Tibial nerve (tissue), 4 donors: ENCODE data around the gene UBE2U. TPM values are rescaled to one million over a fixed set of nuclear protein-coding genes. Genes with fewer than 3 reads are reported as not detected.
"Not testable (repeated sequence)": the region's sequence is repeated elsewhere in the genome, so short reads cannot be mapped to it uniquely, and the experiment has no call there.

Experiments used
- DNase-seq, 2 donors: peaks; one replicate each; pipeline ENCODE4 v3.0.0-alpha.2; 2019; ENCODE audit warnings: low spot score in 2 of 2
- H3K27ac ChIP-seq, 4 donors: fragments of 200-600 bp; sonication (generic) in 3 of 4; one replicate each; pipeline ENCODE4 v1.5.1; 2017 to 2019; ENCODE audit warnings: mild to moderate bottlenecking in 1 of 4
- H3K27me3 ChIP-seq, 2 donors: fragments of 200-600 bp; sonication (generic) in 1 of 2; one replicate each; pipeline versions ENCODE4 v1.5.1 to v1.6.0; 2017 to 2019
- H3K36me3 ChIP-seq, 3 donors: fragments of 200-600 bp; sonication (generic); one replicate each; pipeline ENCODE4 v1.5.1; 2018 to 2019
- H3K4me1 ChIP-seq, 4 donors: fragments of 200-600 bp; sonication (generic) in 3 of 4; one replicate each; pipeline ENCODE4 v1.5.1; 2017 to 2019
- H3K4me3 ChIP-seq, 4 donors: fragments of 200-600 bp; sonication (generic) in 3 of 4; one replicate each; pipeline ENCODE4 v1.5.1; 2017 to 2019; ENCODE audit warnings: mild to moderate bottlenecking in 1 of 4, moderate library complexity in 1 of 4
- H3K9me3 ChIP-seq, 4 donors: fragments of 200-600 bp; sonication (generic) in 3 of 4; one replicate each; pipeline ENCODE4 v1.5.1; 2017 to 2019
- CTCF ChIP-seq, 5 experiments: fragments of 200-600 bp in 3 of 5; fragments of 450-650 bp in 2 of 5; sonication (generic) in 3 of 5; IDR thresholded peaks; one replicate each; pipeline ENCODE4 v1.5.1; 2016 to 2019; ENCODE audit warnings: antibody characterized with exemption in 5 of 5, mild to moderate bottlenecking in 3 of 5, moderate library complexity in 2 of 5
- EP300 ChIP-seq, 2 donors: sonication (generic); formaldehyde crosslinking; IDR thresholded peaks; one replicate each; pipeline ENCODE4 v1.6.1; 2017; ENCODE audit warnings: antibody characterized with exemption in 2 of 2, mild to moderate bottlenecking in 1 of 2
- POLR2A ChIP-seq, 2 donors: fragments of 450-650 bp; IDR thresholded peaks; one replicate each; pipeline ENCODE4 v1.6.1; 2017; ENCODE audit warnings: antibody characterized with exemption in 2 of 2, mild to moderate bottlenecking in 2 of 2, moderate library complexity in 2 of 2
- WGBS, 2 donors: methylation state at CpG; one replicate each; pipeline ENCODE4 v1.1.5; 2018; 5-methylcytosine and 5-hydroxymethylcytosine counted together
- total RNA-seq, 4 donors: library from RNA; depleted of rRNA; stranded (reverse); fragments of >200 nt; gene quantifications; one replicate each; pipeline ENCODE4 v1.1.0, GENCODE V29; 2016

UBE2U gene
- total RNA-seq, 4 donors from 2014 or later, result not detected

DNA sequence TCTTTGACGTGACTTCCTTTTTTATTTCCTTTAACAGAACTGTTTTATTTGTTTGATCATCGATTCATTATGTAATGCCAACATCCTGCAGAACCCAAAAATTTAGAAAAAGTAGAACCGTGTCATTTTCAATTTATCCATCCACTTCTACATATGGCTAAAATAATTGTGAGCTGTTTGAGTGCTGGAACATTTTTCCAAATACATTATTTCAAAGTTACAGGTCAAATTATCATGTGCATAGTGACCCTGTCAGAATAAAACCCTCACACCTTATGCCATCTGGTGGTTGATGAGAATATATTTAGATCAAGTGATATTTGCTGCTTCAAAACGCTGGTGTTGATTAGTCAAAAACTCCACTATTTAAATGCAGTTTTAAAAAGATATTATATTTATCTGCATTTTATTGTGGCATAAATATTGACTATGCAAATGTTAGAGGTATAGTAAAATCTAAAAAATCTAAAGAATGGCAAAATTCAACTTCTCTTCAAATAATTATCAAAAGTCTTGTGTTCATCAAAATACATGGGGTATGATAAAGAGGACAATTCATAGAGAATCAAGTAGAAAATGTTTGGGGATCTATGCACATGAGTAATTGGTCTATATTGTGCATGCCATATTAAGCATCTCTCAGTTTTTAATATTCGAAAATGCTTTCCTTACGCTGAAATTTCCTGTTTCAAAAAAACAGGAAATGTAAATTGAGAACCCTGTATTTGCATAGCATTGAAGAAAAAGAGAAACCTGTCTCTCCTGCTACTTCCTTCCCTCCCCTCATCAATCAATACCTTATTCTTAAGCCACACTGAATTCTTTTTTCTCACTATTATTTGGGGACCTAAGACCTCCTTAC, 39.7 kb downstream of the UBE2U start:
- H3K27me3 ChIP-seq, result no peaks in the 10 kb centered on the region
- no peak for TF ChIP-seq EP300 (IDR thresholded peaks at IDR 0.05)
- no peak for TF ChIP-seq POLR2A (IDR thresholded peaks at IDR 0.05)
- TF ChIP-seq CTCF (IDR thresholded peaks at IDR 0.05), result peak; percentile 24 to 79 (median 42)
- no peak overlapping the region for H3K4me3 ChIP-seq
- no peak for DNase-seq
- H3K36me3 ChIP-seq, result no peaks in the 10 kb centered on the region
- no peaks in the 10 kb centered on the region for H3K9me3 ChIP-seq
- peaks cover 0 to 4% (median 0%) of the 10 kb centered on the region in 4 donors for H3K4me1 ChIP-seq
- no peak overlapping the region for H3K27ac ChIP-seq
- WGBS, 2 donors, result 33% methylated on average over 6 of the region's 6 CpGs

DNA sequence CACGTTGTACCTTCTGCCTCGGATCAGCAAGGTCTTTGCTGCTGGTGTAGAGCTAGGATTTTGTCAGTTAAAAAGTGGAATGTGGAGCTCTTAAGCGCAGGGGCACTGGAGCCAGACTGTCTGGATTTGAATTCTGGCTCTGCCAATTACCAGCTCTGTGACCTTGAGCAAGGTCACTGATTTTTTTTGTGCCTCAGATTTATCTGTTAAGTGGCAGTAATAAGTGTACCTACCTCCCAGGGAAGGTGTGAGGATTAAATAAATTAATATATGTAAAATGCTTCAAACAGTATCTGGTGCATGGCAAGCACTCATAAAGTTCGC, 40.3 kb downstream of the UBE2U start:
- no peak for DNase-seq
- TF ChIP-seq POLR2A (IDR thresholded peaks at IDR 0.05), result no peak
- TF ChIP-seq CTCF (IDR thresholded peaks at IDR 0.05), result no peak
- TF ChIP-seq EP300 (IDR thresholded peaks at IDR 0.05), result no peak
- peaks cover 0 to 4% (median 0%) of the 10 kb centered on the region in 4 donors for H3K4me1 ChIP-seq
- no peak overlapping the region for H3K27ac ChIP-seq
- no peaks in the 10 kb centered on the region for H3K9me3 ChIP-seq
- H3K4me3 ChIP-seq, result no peak overlapping the region
- no peaks in the 10 kb centered on the region for H3K27me3 ChIP-seq
- 62 to 70% methylated on average over 4 of the region's 4 CpGs for WGBS, 2 donors
- no peaks in the 10 kb centered on the region for H3K36me3 ChIP-seq

GRCh38 chr1:64245495-64245894, 42.1 kb downstream of the UBE2U start:
- Histone ChIP-seq H3K9me3 (no peaks in the 10 kb centered on the region), H3K27ac (no peak overlapping the region), H3K4me1 (peaks cover 0 to 4% (median 0%) of the 10 kb centered on the region in 4 donors), H3K36me3 (no peaks in the 10 kb centered on the region), H3K4me3 (no peak overlapping the region), H3K27me3 (no peaks in the 10 kb centered on the region)
- no peak for DNase-seq
- 53 to 58% methylated on average over 9 of the region's 9 CpGs for WGBS, 2 donors
- TF ChIP-seq EP300 (IDR thresholded peaks at IDR 0.05), result no peak
- no peak for TF ChIP-seq POLR2A (IDR thresholded peaks at IDR 0.05)
- no peak for TF ChIP-seq CTCF (IDR thresholded peaks at IDR 0.05)

DNA sequence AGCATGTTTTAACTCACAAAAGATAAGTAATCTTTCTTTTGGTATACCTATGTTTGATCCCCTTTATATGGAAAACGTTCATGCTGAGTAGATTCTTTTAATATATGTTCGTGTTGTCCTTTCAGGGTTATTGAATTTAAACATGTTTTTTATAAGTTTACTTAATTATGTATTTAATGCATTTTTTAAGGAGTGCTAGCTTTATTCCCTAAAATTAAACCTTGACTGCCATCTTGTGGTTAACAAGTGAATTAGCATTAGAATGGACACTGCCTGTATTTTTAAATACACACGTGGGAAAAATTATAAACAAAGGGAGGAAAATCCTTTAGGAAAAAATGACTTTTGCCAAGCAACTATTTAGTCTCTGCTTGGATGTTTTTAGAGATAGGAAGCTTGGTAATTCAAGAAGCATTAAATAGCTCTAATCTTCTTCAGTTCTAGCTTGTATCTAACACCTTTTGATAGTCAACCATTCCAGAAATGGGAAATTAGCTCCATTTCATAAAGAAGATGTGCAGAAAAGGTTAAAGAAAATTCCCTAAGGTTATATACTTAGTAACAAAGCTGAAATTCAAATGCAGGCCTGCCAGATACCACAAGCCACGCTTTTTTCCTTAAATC, 43.0 kb downstream of the UBE2U start:
- 16 to 17% methylated on average over 4 of the region's 4 CpGs for WGBS, 2 donors
- no peak overlapping the region for H3K4me3 ChIP-seq
- H3K36me3 ChIP-seq, result no peaks in the 10 kb centered on the region
- peak; percentile 60 to 77 (median 71) for TF ChIP-seq CTCF (IDR thresholded peaks at IDR 0.05)
- no peak for TF ChIP-seq POLR2A (IDR thresholded peaks at IDR 0.05)
- DNase-seq, result no peak
- peaks cover 0 to 4% (median 0%) of the 10 kb centered on the region in 4 donors for H3K4me1 ChIP-seq
- H3K9me3 ChIP-seq, result no peaks in the 10 kb centered on the region
- H3K27ac ChIP-seq, result no peak overlapping the region
- H3K27me3 ChIP-seq, result no peaks in the 10 kb centered on the region

DNA sequence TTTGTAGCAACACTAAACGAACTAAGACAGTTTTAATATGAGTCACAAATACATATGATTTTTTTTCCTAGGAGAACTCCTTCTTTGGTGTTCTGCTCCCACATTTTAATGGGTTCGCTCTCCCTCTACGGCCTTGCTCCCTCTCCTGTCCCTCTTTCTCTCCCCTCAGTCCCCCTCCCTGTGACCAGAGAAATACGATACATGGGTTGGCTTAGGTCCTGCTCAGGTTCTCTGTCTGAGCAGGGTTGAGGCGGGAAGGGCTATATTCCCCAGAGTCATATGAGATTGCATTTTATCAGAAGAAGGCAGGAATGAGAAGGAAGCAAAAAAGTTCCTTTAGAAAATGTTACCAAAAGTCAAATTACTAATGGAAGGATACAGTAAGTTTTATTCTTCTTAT, 44.6 kb downstream of the UBE2U start:
- TF ChIP-seq POLR2A (IDR thresholded peaks at IDR 0.05), result no peak
- no peak for TF ChIP-seq CTCF (IDR thresholded peaks at IDR 0.05)
- no peak for TF ChIP-seq EP300 (IDR thresholded peaks at IDR 0.05)
- H3K27me3 ChIP-seq, result no peaks in the 10 kb centered on the region
- peaks cover 0 to under 1% (median 0%) of the 10 kb centered on the region in 4 donors for H3K4me1 ChIP-seq
- no peak overlapping the region for H3K4me3 ChIP-seq
- H3K36me3 ChIP-seq, result no peaks in the 10 kb centered on the region
- H3K9me3 ChIP-seq, result no peaks in the 10 kb centered on the region
- H3K27ac ChIP-seq, result no peak overlapping the region
- WGBS, 2 donors, result 58 to 59% methylated on average over 5 of the region's 5 CpGs
- no peak for DNase-seq

- H3K9me3 ChIP-seq, result peaks cover 0 to 13% (median 0%) of the 10 kb centered on the region in 4 donors
- not testable (repeated sequence) for H3K27ac ChIP-seq, H3K36me3 ChIP-seq, H3K4me3 ChIP-seq, DNase-seq, H3K4me1 ChIP-seq, H3K27me3 ChIP-seq
- WGBS, 2 donors, result 84 to 88% methylated on average over 2 of the region's 2 CpGs
These were observed 47.0 kb downstream of the UBE2U start for GRCh38 chr1:64250472-64250871.
